Measurements from ENCODE around the gene ALAS2.
"Not testable (repeated sequence)": the region's sequence is repeated elsewhere in the genome, so short reads cannot be mapped to it uniquely, and the experiment has no call there.

The ALAS2 gene

GRCh38 chrX:55004231-55004630 lies 26.5 kb downstream of the ALAS2 start:
- no peak for DNase-seq

DNA sequence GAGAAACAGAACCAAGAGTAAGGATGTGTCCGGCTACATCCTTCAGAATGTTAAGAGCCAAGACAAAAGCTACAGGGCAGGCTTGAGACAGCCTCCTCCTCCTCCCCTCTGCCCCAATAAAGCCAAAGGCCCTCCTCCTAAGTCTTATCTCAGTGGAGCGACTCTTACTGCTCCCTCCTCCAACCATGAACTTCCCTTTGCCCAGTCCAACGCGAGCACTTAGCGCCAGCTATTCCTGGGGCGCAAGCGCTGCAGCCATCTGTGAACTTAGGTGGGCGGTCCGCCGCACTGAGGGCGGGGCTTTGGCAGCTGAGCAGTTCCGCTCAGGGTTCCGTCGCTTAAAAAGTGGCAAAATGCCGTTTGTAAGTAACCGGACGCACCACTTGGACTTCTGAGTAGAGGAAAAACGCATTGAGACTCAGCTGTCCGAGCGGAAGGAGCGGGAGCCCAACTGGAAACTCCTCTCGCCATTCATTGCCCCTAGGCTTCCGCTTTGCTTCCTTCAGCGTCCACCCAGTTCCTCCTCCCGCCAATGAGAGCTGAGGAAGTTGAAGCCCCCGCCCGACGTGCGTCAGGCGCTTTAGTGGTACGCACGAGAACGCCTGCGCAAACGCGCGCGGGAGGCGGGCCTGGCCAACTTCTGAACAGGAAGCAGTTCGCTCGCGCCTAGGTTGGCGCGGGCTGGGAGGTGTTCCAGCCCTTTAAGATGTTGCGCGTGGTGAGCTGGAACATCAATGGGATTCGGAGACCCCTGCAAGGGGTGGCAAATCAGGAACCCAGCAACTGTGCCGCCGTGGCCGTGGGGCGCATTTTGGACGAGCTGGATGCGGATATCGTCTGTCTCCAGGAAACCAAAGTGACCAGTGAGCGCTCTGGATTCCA lies 30.8 kb downstream of the ALAS2 start, which contains the start of gene APEX2:
Gene APEX2, plus strand, starts transcription at position 647 of the 882 bp plus-strand sequence. Its CDS starts 60 bp downstream, at position 707.
- DNase-seq, result peak; percentile 89

DNA sequence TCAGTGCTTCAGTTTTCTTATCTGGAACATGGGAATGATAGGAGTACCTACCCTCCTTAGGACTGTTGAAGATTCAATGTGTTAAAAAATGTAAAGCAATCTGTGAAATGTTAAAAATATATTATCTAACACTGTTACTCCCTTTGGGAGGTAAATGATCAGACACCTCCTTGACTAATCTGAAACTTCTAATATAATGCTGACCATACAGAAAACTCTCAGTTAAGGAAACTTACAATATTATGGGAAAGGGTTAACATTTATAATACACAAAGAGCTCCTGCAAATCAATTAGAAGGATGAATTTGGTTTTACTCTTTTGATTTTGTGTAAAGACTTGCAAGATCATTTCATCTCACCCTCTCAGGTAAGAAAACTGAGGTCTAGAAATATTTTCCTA lies 35.2 kb downstream of the ALAS2 start:
- no peak for DNase-seq

GRCh38 chrX:54994668-54995351 lies 36.0 kb downstream of the ALAS2 start:
- no peak for DNase-seq

- no peak for DNase-seq
Observed at GRCh38 chrX:54994099-54994498, 36.7 kb downstream of the ALAS2 start, which contains the start of gene PFKFB1. TSS of gene PFKFB1 (minus strand) at chrX:54994188. CDS start at chrX:54994007, 181 bp downstream.

DNA sequence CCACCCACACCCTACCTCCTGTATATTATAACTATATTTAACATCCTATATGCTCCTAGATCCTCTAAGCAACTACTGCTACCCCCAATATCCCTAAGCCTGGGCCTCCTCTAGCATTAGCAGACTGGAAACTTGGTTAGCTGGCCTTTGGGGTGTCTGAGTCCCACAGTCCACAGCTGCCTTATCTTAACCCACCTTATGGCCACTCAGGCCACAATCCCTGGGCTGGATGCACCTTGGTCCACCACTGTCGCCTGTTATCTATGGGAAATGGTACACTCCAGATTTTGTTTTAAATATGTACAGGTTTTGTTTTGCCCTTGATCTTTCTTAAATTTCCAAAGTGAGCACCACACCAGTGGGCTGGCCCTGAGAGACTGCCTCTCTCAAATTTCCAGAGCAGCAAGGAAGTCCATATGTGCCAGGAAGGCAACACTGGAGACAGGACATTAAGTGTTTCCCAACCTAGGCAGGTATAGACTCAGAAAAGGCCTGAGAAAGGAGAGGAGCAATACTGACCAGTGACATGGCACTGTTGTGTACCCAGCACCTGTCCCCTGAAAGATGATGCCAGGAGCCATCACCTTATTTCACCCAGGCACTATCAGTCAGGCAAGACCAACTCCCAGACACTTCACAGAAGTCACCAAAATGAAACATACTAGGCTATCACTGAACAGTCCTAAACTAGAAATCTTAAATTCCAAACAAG lies 37.7 kb downstream of the ALAS2 start:
- no peak for DNase-seq

- no peak for DNase-seq
Observed at GRCh38 chrX:54991706-54992105, 39.1 kb downstream of the ALAS2 start.

DNA sequence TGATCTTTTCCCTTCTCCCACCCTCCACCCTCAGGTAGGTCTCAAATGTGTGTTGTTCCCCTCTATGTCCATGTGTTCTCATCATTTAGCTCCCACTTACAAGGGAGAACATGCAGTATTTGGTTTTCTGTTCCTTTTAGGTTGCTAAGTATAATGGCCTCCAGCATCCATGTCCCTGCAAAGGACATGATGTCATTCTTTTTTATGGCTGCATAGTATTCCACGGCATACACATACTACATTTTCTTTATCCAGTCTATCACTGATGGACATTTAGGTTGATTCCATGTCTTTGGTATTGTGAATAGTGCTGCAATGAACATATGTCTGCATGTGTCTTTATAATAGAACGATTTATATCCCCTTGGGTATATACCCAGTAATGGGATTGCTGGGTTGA lies 47.5 kb downstream of the ALAS2 start:
- DNase-seq, result not testable (repeated sequence)

DNA sequence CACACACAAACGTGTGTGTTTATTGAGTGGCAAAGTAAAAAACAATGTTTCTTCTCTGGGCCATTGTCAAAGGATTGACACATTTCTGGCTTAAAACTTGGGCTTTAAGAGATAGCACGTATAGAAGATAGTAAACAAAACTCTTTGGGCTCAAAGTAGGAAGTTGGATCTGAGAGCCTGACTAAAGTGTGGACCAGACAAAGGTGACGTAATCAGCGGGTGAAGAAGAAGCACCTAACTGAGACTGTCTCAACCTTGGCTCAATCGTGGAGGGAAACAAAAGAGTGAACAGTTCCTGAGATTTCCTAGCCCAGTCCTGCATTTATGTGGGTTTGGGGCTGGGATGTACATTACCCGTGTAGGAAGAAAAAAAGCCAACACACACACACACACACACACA lies 50.4 kb downstream of the ALAS2 start:
- DNase-seq, result no peak

GRCh38 chrX:54979432-54979831 lies 51.3 kb downstream of the ALAS2 start:
- no peak for DNase-seq

DNA sequence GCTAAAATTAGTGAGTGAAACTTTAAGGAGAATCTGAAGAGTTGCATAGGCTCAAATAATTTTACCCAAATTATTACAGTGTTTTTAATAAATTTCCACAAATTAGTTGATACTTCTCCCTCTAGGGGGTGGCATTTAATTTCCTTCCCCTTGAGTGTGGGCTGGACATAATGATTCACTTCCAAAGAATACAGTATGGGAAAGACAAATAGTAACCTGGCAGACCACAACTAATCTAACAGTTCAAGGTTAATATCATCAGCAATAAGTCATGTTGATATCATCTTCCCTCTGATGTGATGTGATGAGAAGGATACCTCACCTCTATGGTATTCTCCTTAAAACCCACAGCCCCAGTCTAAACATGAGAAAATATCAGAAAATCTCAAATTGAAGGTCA lies 52.3 kb downstream of the ALAS2 start:
- peak; percentile 2 for DNase-seq

GRCh38 chrX:54977387-54977786 lies 53.4 kb downstream of the ALAS2 start:
- DNase-seq, result no peak

- no peak for DNase-seq
Observed at GRCh38 chrX:54964766-54965497, 65.8 kb downstream of the ALAS2 start.

DNA sequence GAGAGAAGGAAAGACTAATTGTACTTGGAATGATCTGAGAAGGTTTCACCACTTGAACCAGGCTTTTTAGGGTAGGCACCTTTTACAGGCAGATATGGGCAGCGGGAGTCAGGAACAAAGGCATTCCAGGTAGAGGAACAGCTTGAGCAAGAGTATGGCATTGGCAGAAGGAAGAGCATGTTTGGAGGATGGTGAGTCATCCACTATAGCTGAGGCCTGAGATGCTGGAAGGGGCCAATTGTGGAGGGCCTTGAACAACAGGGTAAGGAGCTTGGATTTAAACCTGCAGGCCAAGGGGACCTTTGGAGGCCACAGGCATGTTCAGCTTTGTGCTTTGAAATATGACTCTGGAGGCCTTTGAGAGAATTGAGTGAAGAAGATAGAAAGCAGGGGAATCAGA lies 69.0 kb downstream of the ALAS2 start:
- no peak for DNase-seq
